MCF 10A (cell line): ENCODE data around the gene MARVELD3. TPM values are rescaled to one million over a fixed set of nuclear protein-coding genes. Genes with fewer than 3 reads are reported as not detected.
A peak's percentile ranks its signal among the peaks of the same experiment; 100 is the strongest.

ENCODE experiments used
- BruUV-seq: library from RNA; stranded (reverse); fragments of 400-500 nt; replicated peaks from 2 replicates; lab custom pipeline; 2021; lab: Mats Ljungman, UMichigan
- CTCF ChIA-PET: fragments of 300-600 bp; sonication (Branson Sonifier 250); formaldehyde crosslinking; extraction: SDS; loops from one replicate; lab custom pipeline; 2021; ENCODE audit warnings: antibody characterized with exemption, inconsistent platforms; lab: Yijun Ruan, JAX
- POLR2A ChIA-PET: fragments of 300-600, 350-650 bp; sonication (Branson Sonifier 250); formaldehyde crosslinking; extraction: SDS; loops from one replicate; lab custom pipeline; 2020; ENCODE audit warnings: antibody characterized with exemption, inconsistent platforms; lab: Yijun Ruan, JAX
- DNase-seq: peaks from one replicate; pipeline ENCODE4 v3.0.0-alpha.2; 2018; ENCODE audit not compliant: unreplicated experiment
- H3K27ac Mint-ChIP-seq: one replicate; pipeline ENCODE4 v1.8.0; 2022; ENCODE audit warnings: mild to moderate bottlenecking, low read depth, mixed read lengths; ENCODE audit not compliant: unreplicated experiment
- H3K27me3 Mint-ChIP-seq: one replicate; pipeline ENCODE4 v1.8.0; 2022; ENCODE audit warnings: mixed read lengths; ENCODE audit not compliant: insufficient read depth, unreplicated experiment
- H3K36me3 Mint-ChIP-seq: one replicate; pipeline ENCODE4 v1.8.0; 2022; ENCODE audit warnings: mild to moderate bottlenecking, moderate library complexity, mixed read lengths; ENCODE audit not compliant: insufficient read depth, unreplicated experiment
- H3K4me1 Mint-ChIP-seq: one replicate; pipeline ENCODE4 v1.8.0; 2022; ENCODE audit warnings: mixed read lengths; ENCODE audit not compliant: insufficient read depth, unreplicated experiment
- H3K4me3 Mint-ChIP-seq: one replicate; pipeline ENCODE4 v1.8.0; 2022; ENCODE audit warnings: mild to moderate bottlenecking, moderate library complexity, mixed read lengths; ENCODE audit not compliant: unreplicated experiment
- H3K9me3 Mint-ChIP-seq: one replicate; pipeline ENCODE4 v1.8.0; 2022; ENCODE audit warnings: mixed read lengths; ENCODE audit not compliant: unreplicated experiment
- CTCF ChIP-seq: fragments of 200-600 bp; IDR thresholded peaks from one replicate; pipeline ENCODE4 v1.8.0; 2022; ENCODE audit warnings: antibody characterized with exemption, mild to moderate bottlenecking; ENCODE audit not compliant: unreplicated experiment
- intact Hi-C: fragments of 100-400 bp; cut with micrococcal nuclease; formaldehyde crosslinking; loops from 2 replicates; pipeline ENCODE4 v1.14.1; 2022
- total RNA-seq: library from RNA; stranded (reverse); gene quantifications from 2 replicates; pipeline ENCODE4 v1.2.3, GENCODE V29; 2022

The MARVELD3 gene
- total RNA-seq, 1 experiment from 2014 or later: 1.3 TPM

GRCh38 chr16:71626858-71627213 lies 852 bp downstream of the MARVELD3 start:
- intact Hi-C loops: no loop called here
- POLR2A ChIA-PET: no interaction called here
- no peaks in the 10 kb centered on the region for H3K36me3 Mint-ChIP-seq
- H3K9me3 Mint-ChIP-seq: no peaks in the 10 kb centered on the region
- no peaks in the 10 kb centered on the region for H3K27me3 Mint-ChIP-seq
- no peak overlapping the region for H3K4me3 Mint-ChIP-seq
- DNase-seq: peak; percentile 39
- CTCF ChIA-PET: no interaction called here
- TF ChIP-seq CTCF: no peak
- no peaks in the 10 kb centered on the region for H3K4me1 Mint-ChIP-seq
- no peak overlapping the region for H3K27ac Mint-ChIP-seq
- no TSS peak for BruUV-seq

- CTCF ChIA-PET: interaction anchor here (0.6 to 0.8 kb wide), 2 partner anchors 17 to 176 kb away, joined by 3 to 4 read pairs; no protein-coding TSS in a partner anchor
- no peak overlapping the region for H3K27ac Mint-ChIP-seq
- DNase-seq: no peak
- H3K4me3 Mint-ChIP-seq: no peak overlapping the region
- intact Hi-C loops: no loop called here
- no TSS peak for BruUV-seq
- H3K9me3 Mint-ChIP-seq: no peaks in the 10 kb centered on the region
- no peaks in the 10 kb centered on the region for H3K4me1 Mint-ChIP-seq
- TF ChIP-seq CTCF: no peak
- H3K36me3 Mint-ChIP-seq: no peaks in the 10 kb centered on the region
- POLR2A ChIA-PET: interaction anchor here (0.6 kb wide), 1 partner anchor 32 kb away, joined by 3 read pairs; no protein-coding TSS in a partner anchor
- no peaks in the 10 kb centered on the region for H3K27me3 Mint-ChIP-seq
Observed at GRCh38 chr16:71627731-71628181, 1.8 kb downstream of the MARVELD3 start.

GRCh38 chr16:71628810-71629209 lies 2.8 kb downstream of the MARVELD3 start:
- no TSS peak for BruUV-seq
- TF ChIP-seq CTCF: no peak
- Mint-ChIP-seq H3K36me3 (no peaks in the 10 kb centered on the region), H3K4me3 (no peak overlapping the region), H3K27ac (no peak overlapping the region), H3K27me3 (no peaks in the 10 kb centered on the region), H3K4me1 (no peaks in the 10 kb centered on the region), H3K9me3 (no peaks in the 10 kb centered on the region)
- intact Hi-C loops: no loop called here
- no peak for DNase-seq
- POLR2A ChIA-PET: no interaction called here
- CTCF ChIA-PET: no interaction called here

- H3K4me3 Mint-ChIP-seq: no peak overlapping the region
- no peak overlapping the region for H3K27ac Mint-ChIP-seq
- ChIA-PET POLR2A (no interaction called here), CTCF (no interaction called here)
- intact Hi-C loops: no loop called here
- no peak for TF ChIP-seq CTCF
- no peaks in the 10 kb centered on the region for H3K9me3 Mint-ChIP-seq
- BruUV-seq: no TSS peak
- no peaks in the 10 kb centered on the region for H3K27me3 Mint-ChIP-seq
- H3K4me1 Mint-ChIP-seq: no peaks in the 10 kb centered on the region
- H3K36me3 Mint-ChIP-seq: no peaks in the 10 kb centered on the region
- no peak for DNase-seq
Observed at GRCh38 chr16:71629278-71630016, 3.5 kb downstream of the MARVELD3 start.
